ENCODE results near the gene TRIM45.

- peak in 5 of 6 experiments; percentile 26 to 64 (median 41) for TF ChIP-seq CTCF (IDR thresholded peaks at IDR 0.05)
- no peak for TF ChIP-seq POLR2A (IDR thresholded peaks at IDR 0.05)
Observed at GRCh38 chr1:117128323-117129079, 7.0 kb upstream of the TRIM45 start.
